ENCODE data around the gene ROCK2. TPM values are rescaled to one million over a fixed set of nuclear protein-coding genes. Genes with fewer than 3 reads are reported as not detected.

Gene ROCK2
- total and polyA plus RNA-seq, 2 of the 13 experiments (the other 11 are each of a cell fraction or from before 2014, with no cell fraction given): 38.1 to 119 TPM

DNA sequence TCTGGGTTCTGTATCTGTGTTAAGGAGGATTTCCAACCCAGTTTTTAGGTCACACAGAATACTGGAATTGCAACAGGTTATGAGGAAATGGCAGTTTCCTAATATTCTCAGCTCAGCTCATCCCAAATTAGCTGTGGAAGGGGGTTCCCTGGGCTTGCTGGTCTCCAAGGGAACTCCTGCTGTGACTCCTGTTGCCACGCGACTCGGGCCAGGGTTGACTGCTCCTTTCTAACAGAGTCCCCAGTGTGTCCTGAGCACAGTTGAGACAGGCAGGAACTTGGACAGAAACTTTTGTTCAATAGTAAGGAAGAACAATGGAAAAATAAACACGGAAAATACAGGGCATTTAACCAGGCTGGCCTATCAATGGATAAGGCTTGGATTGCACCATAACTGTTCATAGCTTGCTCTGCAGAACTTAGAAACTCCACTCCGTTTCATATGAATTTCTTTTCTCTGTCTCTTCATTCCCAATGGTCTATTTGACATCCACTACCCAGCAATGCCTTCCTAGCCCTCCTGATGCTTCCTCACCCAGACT, 3.8 kb upstream of the ROCK2 start (continued):
- TF ChIP-seq, protein P1, sequence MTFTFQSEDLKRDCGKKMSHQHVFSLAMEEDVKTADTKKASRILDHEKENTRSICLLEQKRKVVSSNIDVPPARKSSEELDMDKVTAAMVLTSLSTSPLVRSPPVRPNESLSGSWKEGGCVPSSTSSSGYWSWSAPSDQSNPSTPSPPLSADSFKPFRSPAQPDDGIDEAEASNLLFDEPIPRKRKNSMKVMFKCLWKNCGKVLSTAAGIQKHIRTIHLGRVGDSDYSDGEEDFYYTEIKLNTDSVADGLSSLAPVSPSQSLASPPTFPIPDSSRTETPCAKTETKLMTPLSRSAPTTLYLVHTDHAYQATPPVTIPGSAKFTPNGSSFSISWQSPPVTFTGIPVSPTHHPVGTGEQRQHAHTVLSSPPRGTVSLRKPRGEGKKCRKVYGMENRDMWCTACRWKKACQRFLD (CRISPR knock-in tag; IDR thresholded peaks at IDR 0.05; ENCODE audit: borderline replicate concordance): no peak
- TF ChIP-seq DR1 (CRISPR knock-in tag; IDR thresholded peaks at IDR 0.05): no peak
- no peak for TF ChIP-seq YY1 (IDR thresholded peaks at IDR 0.05; ENCODE audit: insufficient read depth, insufficient replicate concordance, low read depth, low read length)
- no peak for TF ChIP-seq CHD2 (IDR thresholded peaks at IDR 0.05; ENCODE audit: low read depth, low read length)
- no peak for TF ChIP-seq MAX (IDR thresholded peaks at IDR 0.05)
- TF ChIP-seq, protein P2, sequence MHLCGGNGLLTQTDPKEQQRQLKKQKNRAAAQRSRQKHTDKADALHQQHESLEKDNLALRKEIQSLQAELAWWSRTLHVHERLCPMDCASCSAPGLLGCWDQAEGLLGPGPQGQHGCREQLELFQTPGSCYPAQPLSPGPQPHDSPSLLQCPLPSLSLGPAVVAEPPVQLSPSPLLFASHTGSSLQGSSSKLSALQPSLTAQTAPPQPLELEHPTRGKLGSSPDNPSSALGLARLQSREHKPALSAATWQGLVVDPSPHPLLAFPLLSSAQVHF (CRISPR knock-in tag; IDR thresholded peaks at IDR 0.05): no peak
- no peak for TF ChIP-seq ZNF644 (CRISPR knock-in tag; IDR thresholded peaks at IDR 0.05; ENCODE audit: low read depth)
- TF ChIP-seq PHF5A (CRISPR knock-in tag; IDR thresholded peaks at IDR 0.05; ENCODE audit: low read depth, unreplicated experiment): no peak
- TF ChIP-seq ZKSCAN1 (IDR thresholded peaks at IDR 0.05; ENCODE audit: low read length): no peak
- no peak for TF ChIP-seq MTA3 (CRISPR knock-in tag; IDR thresholded peaks at IDR 0.05)
- no peak for TF ChIP-seq WIZ (CRISPR knock-in tag; IDR thresholded peaks at IDR 0.05)
- no peak for TF ChIP-seq ZNF549 (CRISPR knock-in tag; IDR thresholded peaks at IDR 0.05)
- no peak for TF ChIP-seq TAF15 (IDR thresholded peaks at IDR 0.05; ENCODE audit: low read depth, low read length, poor library complexity, severe bottlenecking)
- TF ChIP-seq SOX13 (IDR thresholded peaks at IDR 0.05): peak; percentile 87
- peak in 1 of 2 experiments; percentile 96; a peak in 2 of 4 replicates for TF ChIP-seq SOX13 (CRISPR knock-in tag; conservative IDR thresholded peaks at IDR 0.05 in 1 of 2, IDR thresholded peaks at IDR 0.05 in 1 of 2)
- 0 out of 2 replicates have a peak, but pooled peaks have one; percentile 35 for TF ChIP-seq RFX5 (IDR thresholded peaks at IDR 0.05; ENCODE audit: low read depth, low read length)
- TF ChIP-seq ZNF501 (CRISPR knock-in tag; IDR thresholded peaks at IDR 0.05): no peak
- TF ChIP-seq ZC3H13 (CRISPR knock-in tag; IDR thresholded peaks at IDR 0.05): no peak
- no peak for TF ChIP-seq ZNF337 (CRISPR knock-in tag; IDR thresholded peaks at IDR 0.05; ENCODE audit: borderline replicate concordance, low read depth)
- no peak for TF ChIP-seq HMGA1 (CRISPR knock-in tag; conservative IDR thresholded peaks at IDR 0.05)
- TF ChIP-seq TIGD3 (CRISPR knock-in tag; IDR thresholded peaks at IDR 0.05; ENCODE audit: borderline replicate concordance): no peak
- no peak for TF ChIP-seq ZNF7 (CRISPR knock-in tag; IDR thresholded peaks at IDR 0.05)
- TF ChIP-seq CREB1 (IDR thresholded peaks at IDR 0.05): no peak
- 0 out of 2 replicates have a peak, but pooled peaks have one; percentile 35 for TF ChIP-seq CREB1 (CRISPR knock-in tag; IDR thresholded peaks at IDR 0.05)
- TF ChIP-seq IRF2 (CRISPR knock-in tag; IDR thresholded peaks at IDR 0.05): peak; percentile 26; the same call in 1 of the 2 replicates
- no peak for TF ChIP-seq BHLHE40 (IDR thresholded peaks at IDR 0.05; ENCODE audit: low read length)
- TF ChIP-seq, protein P3, sequence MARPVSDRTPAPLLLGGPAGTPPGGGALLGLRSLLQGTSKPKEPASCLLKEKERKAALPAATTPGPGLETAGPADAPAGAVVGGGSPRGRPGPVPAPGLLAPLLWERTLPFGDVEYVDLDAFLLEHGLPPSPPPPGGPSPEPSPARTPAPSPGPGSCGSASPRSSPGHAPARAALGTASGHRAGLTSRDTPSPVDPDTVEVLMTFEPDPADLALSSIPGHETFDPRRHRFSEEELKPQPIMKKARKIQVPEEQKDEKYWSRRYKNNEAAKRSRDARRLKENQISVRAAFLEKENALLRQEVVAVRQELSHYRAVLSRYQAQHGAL (CRISPR knock-in tag; IDR thresholded peaks at IDR 0.05; ENCODE audit: not compliant biosample characterization): no peak
- peak; percentile 81 for TF ChIP-seq RBM22 (optimal IDR thresholded peaks at IDR 0.05; ENCODE audit: low read length)
- TF ChIP-seq LCORL (IDR thresholded peaks at IDR 0.05): no peak
- 0 out of 2 replicates have a peak, but pooled peaks have one; percentile 37 for TF ChIP-seq LCORL (CRISPR knock-in tag; IDR thresholded peaks at IDR 0.05)
- no peak for TF ChIP-seq ZNF792 (CRISPR knock-in tag; IDR thresholded peaks at IDR 0.05)

Data from HepG2 (cell line).